SK-N-SH (cell line): ENCODE measurements around the gene PSEN2. TPM values are rescaled to one million over a fixed set of nuclear protein-coding genes. Genes with fewer than 3 reads are reported as not detected.

Experiments
- CTCF ChIA-PET: fragments of 300-600, 350-600 bp; formaldehyde crosslinking; extraction: SDS; loops from one replicate; lab custom pipeline; 2021; lab: Yijun Ruan, JAX
- POLR2A ChIA-PET: fragments of 350-600 bp; sonication (Branson Sonifier 250); formaldehyde crosslinking; extraction: SDS; loops from one replicate; lab custom pipeline; 2020; ENCODE audit warnings: antibody characterized with exemption, inconsistent platforms; lab: Yijun Ruan, JAX
- DNase-seq: peaks from one replicate; pipeline ENCODE4 v3.0.0; 2012
- H2AFZ ChIP-seq: fragments of 200-600 bp; sonication (generic); 2 replicates; pipeline ENCODE4 v1.8.1; 2016; ENCODE audit warnings: antibody characterized with exemption, mild to moderate bottlenecking, low read depth
- H3F3A ChIP-seq: fragments of 200-600 bp; sonication (generic); replicated peaks from 2 replicates; pipeline ENCODE3; 2016; ENCODE audit warnings: antibody characterized with exemption, mild to moderate bottlenecking; ENCODE audit not compliant: insufficient read depth
- H3K27ac ChIP-seq, 2 experiments: fragments of 200-500 bp in 1 of 2; fragments of 200-600 bp in 1 of 2; sonication (Bioruptor generic) in 1 of 2; sonication (generic), shearing (Covaris generic) in 1 of 2; 2 replicates each; pipeline versions ENCODE4 v1.5.1 to v1.6.1; 2014 to 2016; ENCODE audit warnings: low read depth in 2 of 2, inconsistent platforms in 1 of 2, low read length in 1 of 2, mild to moderate bottlenecking in 1 of 2, mixed read lengths in 1 of 2
- H3K27me3 ChIP-seq: fragments of 200-600 bp; sonication (generic), shearing (Covaris generic); 2 replicates; pipeline ENCODE4 v1.6.1; 2016; ENCODE audit warnings: mixed run types; ENCODE audit not compliant: insufficient read depth
- H3K36me3 ChIP-seq, 2 experiments: fragments of 200-500 bp in 1 of 2; fragments of 200-600 bp in 1 of 2; sonication (Bioruptor generic) in 1 of 2; sonication (generic) in 1 of 2; replicated peaks in 1 of 2; 2 replicates each; pipeline versions ENCODE3 to v1.5.1; 2014 to 2016; ENCODE audit warnings: low read length in 1 of 2, mild to moderate bottlenecking in 1 of 2; ENCODE audit not compliant: insufficient read depth in 2 of 2, control insufficient read depth in 1 of 2
- H3K4me1 ChIP-seq, 2 experiments: fragments of 200-500 bp in 1 of 2; fragments of 200-600 bp in 1 of 2; sonication (Bioruptor generic) in 1 of 2; sonication (generic), shearing (Covaris generic) in 1 of 2; 2 replicates each; pipeline versions ENCODE4 v1.5.1 to v1.6.1; 2014 to 2016; ENCODE audit warnings: low read depth in 1 of 2, low read length in 1 of 2, mixed run types in 1 of 2; ENCODE audit not compliant: insufficient read depth in 2 of 2, control insufficient read depth in 1 of 2
- H3K4me2 ChIP-seq: fragments of 200-600 bp; sonication (generic), shearing (Covaris generic); 2 replicates; pipeline ENCODE4 v1.6.1; 2017; ENCODE audit warnings: mixed run types
- H3K4me3 ChIP-seq, 2 experiments: fragments of 200-500 bp in 1 of 2; fragments of 200-600 bp in 1 of 2; sonication (Bioruptor generic) in 1 of 2; sonication (generic), shearing (Covaris generic) in 1 of 2; 2 replicates each; pipeline versions ENCODE4 v1.5.1 to v1.8.1; 2014 to 2016; ENCODE audit warnings: low read depth in 2 of 2, inconsistent platforms in 1 of 2, low read length in 1 of 2, mild to moderate bottlenecking in 1 of 2, mixed read lengths in 1 of 2, moderate library complexity in 1 of 2
- H3K79me2 ChIP-seq: fragments of 200-600 bp; sonication (generic); 2 replicates; pipeline ENCODE4 v1.8.1; 2017; ENCODE audit warnings: mild to moderate bottlenecking; ENCODE audit not compliant: insufficient read depth
- H3K9ac ChIP-seq: fragments of 200-600 bp; sonication (generic); 2 replicates; pipeline ENCODE4 v1.6.1; 2017; ENCODE audit warnings: mixed run types
- H3K9me2 ChIP-seq: fragments of 200-600 bp; sonication (generic); 2 replicates; pipeline ENCODE4 v1.6.1; 2017; ENCODE audit warnings: mixed run types
- H3K9me3 ChIP-seq: fragments of 200-600 bp; sonication (generic); 2 replicates; pipeline ENCODE4 v1.6.1; 2017; ENCODE audit warnings: mixed run types, mild to moderate bottlenecking, moderate library complexity
- H4K20me1 ChIP-seq: fragments of 200-600 bp; sonication (generic); 2 replicates; pipeline ENCODE4 v1.6.1; 2017; ENCODE audit warnings: mild to moderate bottlenecking, mixed run types; ENCODE audit not compliant: insufficient read depth
- EP300 ChIP-seq, 2 experiments: IDR thresholded peaks; 2 replicates each; pipeline versions ENCODE4 v1.4.0 to v1.6.1; 2012; ENCODE audit warnings: borderline replicate concordance in 1 of 2, low read depth in 1 of 2, low read length in 1 of 2
- FOXJ3 ChIP-seq: sonication (generic); formaldehyde crosslinking; IDR thresholded peaks from 2 replicates; pipeline ENCODE4 v1.5.1; 2020; ENCODE audit warnings: mild to moderate bottlenecking, missing genetic modification reagents
- FOXM1 ChIP-seq: IDR thresholded peaks from 2 replicates; pipeline ENCODE4 v1.4.0; 2012; ENCODE audit warnings: low read depth, mild to moderate bottlenecking
- GABPA ChIP-seq: IDR thresholded peaks from 2 replicates; pipeline ENCODE4 v1.4.0; 2012; ENCODE audit warnings: low read depth, mild to moderate bottlenecking
- GATA2 ChIP-seq: sonication (generic); formaldehyde crosslinking; IDR thresholded peaks from 2 replicates; pipeline ENCODE4 v1.5.0; 2020; ENCODE audit warnings: mild to moderate bottlenecking, missing genetic modification reagents
- MEF2A ChIP-seq: IDR thresholded peaks from 2 replicates; pipeline ENCODE4 v1.4.0; 2012; ENCODE audit warnings: low read depth, borderline replicate concordance
- MXI1 ChIP-seq: IDR thresholded peaks from 2 replicates; pipeline ENCODE4 v1.6.1; 2012; ENCODE audit warnings: mild to moderate bottlenecking, low read depth, low read length, improper control_type of control experiment
- NFIC ChIP-seq: IDR thresholded peaks from 2 replicates; pipeline ENCODE4 v1.4.0; 2012; ENCODE audit warnings: borderline replicate concordance
- RAD21 ChIP-seq: IDR thresholded peaks from 2 replicates; pipeline ENCODE4 v1.6.1; 2012; ENCODE audit warnings: mild to moderate bottlenecking, low read length
- TEAD4 ChIP-seq: IDR thresholded peaks from 2 replicates; pipeline ENCODE4 v1.4.0; 2012; ENCODE audit warnings: mild to moderate bottlenecking, borderline replicate concordance; ENCODE audit not compliant: insufficient read depth
- WGBS: methylation state at CpG from one replicate; pipeline ENCODE4 v1.1.6; 2017; ENCODE audit warnings: low lambda C conversion rate; 5-methylcytosine and 5-hydroxymethylcytosine counted together
- polyA plus RNA-seq, 3 experiments: library from polyadenylated mRNA; depleted of rRNA; stranded (reverse); fragments of >200 nt; gene quantifications; 2 replicates each; pipeline ENCODE4 v1.2.3, GENCODE V29; 2012
- TF ChIP-seq, protein P1 (sequence below): IDR thresholded peaks from 2 replicates; pipeline ENCODE4; 2012
- TF ChIP-seq, protein P2 (sequence below): fragments of 150-350 bp; IDR thresholded peaks from 2 replicates; pipeline ENCODE4 v1.6.1; 2017; ENCODE audit warnings: antibody characterized with exemption, low read length, low read depth, borderline replicate concordance

Gene PSEN2
- polyA plus RNA-seq, 1 of the 3 experiments (the other 2 are of a cell fraction) = 20.2 TPM

DNA sequence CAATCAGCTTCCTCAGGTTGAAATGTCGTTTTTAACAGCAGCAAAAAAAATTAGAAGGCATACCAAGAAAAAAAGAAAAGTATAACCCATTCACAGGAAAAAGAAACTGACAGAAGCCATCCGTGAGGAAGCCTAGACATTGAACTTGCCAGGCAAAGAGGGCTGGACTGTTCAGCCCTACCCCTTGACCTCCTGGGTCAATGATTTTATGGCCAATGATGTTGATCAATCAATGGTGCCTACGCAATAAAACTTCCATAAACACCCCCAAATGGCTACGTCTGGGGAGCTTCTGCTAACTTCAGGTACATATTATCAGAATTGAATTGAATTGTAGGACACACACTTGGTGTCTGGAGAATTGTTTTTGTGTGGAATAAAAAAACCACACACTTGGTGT is 4.8 kb upstream of the PSEN2 start:
- Histone ChIP-seq H3K9me2 (no peaks in the 10 kb centered on the region), H3K4me2 (no peak overlapping the region), H3K36me3 (peaks cover 0 to 3% of the 10 kb centered on the region in 2 experiments), H3K4me1 (no peaks in the 10 kb centered on the region; a peak in 1 of 4 replicates), H3K27me3 (no peaks in the 10 kb centered on the region), H3K9me3 (no peaks in the 10 kb centered on the region), H2AFZ (no peak overlapping the region), H3F3A (peaks cover 4% of the 10 kb centered on the region), H3K79me2 (no peaks in the 10 kb centered on the region), H3K27ac (no peak overlapping the region), H3K4me3 (no peak overlapping the region), H3K9ac (no peak overlapping the region), H4K20me1 (no peaks in the 10 kb centered on the region)
- 72% methylated on average over 4 of the region's 4 CpGs for WGBS
- CTCF ChIA-PET = no interaction called here
- POLR2A ChIA-PET = no interaction called here
- DNase-seq = no peak
- no peak for TF ChIP-seq NFIC
- TF ChIP-seq, protein P1, sequence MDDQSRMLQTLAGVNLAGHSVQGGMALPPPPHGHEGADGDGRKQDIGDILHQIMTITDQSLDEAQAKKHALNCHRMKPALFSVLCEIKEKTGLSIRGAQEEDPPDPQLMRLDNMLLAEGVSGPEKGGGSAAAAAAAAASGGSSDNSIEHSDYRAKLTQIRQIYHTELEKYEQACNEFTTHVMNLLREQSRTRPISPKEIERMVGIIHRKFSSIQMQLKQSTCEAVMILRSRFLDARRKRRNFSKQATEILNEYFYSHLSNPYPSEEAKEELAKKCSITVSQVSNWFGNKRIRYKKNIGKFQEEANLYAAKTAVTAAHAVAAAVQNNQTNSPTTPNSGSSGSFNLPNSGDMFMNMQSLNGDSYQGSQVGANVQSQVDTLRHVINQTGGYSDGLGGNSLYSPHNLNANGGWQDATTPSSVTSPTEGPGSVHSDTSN = no peak
- TF ChIP-seq EP300 (IDR thresholded peaks at IDR 0.05; ENCODE audit: borderline replicate concordance in 1 of 2, low read depth in 1 of 2, low read length in 1 of 2) = no peak
- TF ChIP-seq, protein P2, sequence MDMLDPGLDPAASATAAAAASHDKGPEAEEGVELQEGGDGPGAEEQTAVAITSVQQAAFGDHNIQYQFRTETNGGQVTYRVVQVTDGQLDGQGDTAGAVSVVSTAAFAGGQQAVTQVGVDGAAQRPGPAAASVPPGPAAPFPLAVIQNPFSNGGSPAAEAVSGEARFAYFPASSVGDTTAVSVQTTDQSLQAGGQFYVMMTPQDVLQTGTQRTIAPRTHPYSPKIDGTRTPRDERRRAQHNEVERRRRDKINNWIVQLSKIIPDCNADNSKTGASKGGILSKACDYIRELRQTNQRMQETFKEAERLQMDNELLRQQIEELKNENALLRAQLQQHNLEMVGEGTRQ = no peak
- TF ChIP-seq FOXJ3 = no peak
- no peak for TF ChIP-seq FOXM1
- no peak for TF ChIP-seq RAD21
- TF ChIP-seq MXI1 = no peak
- no peak for TF ChIP-seq GABPA
- TF ChIP-seq GATA2 (CRISPR knock-in tag) = no peak
- TF ChIP-seq MEF2A = no peak

DNA sequence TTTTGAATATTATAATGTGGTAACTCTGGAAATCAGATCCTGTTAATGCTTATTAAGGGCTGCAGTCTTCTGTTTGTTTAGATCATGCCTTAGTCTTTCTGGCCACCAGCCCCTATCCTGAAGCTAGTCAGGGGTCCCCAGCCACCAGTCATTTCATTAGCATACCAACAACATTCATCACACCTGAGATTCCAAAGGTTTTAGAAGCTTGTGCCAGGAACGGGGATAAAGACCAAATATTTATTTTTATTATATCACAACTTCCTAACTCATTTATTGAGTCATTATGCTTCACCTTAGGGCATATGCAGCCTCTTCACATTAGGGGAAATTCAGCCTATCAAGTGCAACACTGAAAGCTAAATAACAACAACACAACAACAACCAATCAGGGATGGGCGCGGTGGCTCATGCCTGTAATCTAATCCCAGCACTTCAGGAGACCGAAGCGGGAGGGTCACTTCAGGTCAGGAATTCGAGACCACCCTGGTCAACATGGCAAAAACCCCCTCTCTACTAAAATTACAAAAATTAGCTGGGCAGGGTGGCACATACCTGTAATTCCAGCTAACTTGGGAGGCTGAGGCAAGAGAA is 2.9 kb upstream of the PSEN2 start:
- no peaks in the 10 kb centered on the region for H3K27me3 ChIP-seq
- H3K27ac ChIP-seq = no peak overlapping the region
- H3K4me1 ChIP-seq = peaks cover 0 to 11% of the 10 kb centered on the region in 2 experiments; a peak in 1 of 4 replicates
- H3K36me3 ChIP-seq = peaks cover 0 to 3% of the 10 kb centered on the region in 2 experiments
- H3K9ac ChIP-seq = no peak overlapping the region
- H3K4me2 ChIP-seq = no peak overlapping the region
- no peaks in the 10 kb centered on the region for H4K20me1 ChIP-seq
- H3K79me2 ChIP-seq = no peaks in the 10 kb centered on the region
- H2AFZ ChIP-seq = no peak overlapping the region
- H3F3A ChIP-seq = peaks cover 4% of the 10 kb centered on the region
- H3K9me2 ChIP-seq = no peaks in the 10 kb centered on the region
- no peaks in the 10 kb centered on the region for H3K9me3 ChIP-seq
- ChIA-PET CTCF (interaction anchor here (0.7 to 1.4 kb wide), 3 partner anchors 39 to 265 kb away, joined by 3 to 4 read pairs (median 3); no protein-coding TSS in a partner anchor), POLR2A (interaction anchor here (0.6 kb wide), 1 partner anchor 864 kb away, joined by 3 read pairs; no protein-coding TSS in a partner anchor)
- H3K4me3 ChIP-seq = no peak overlapping the region
- 79% methylated on average over 6 of the region's 6 CpGs for WGBS
- TF ChIP-seq TEAD4 = no peak
- no peak for DNase-seq
